AG10803 (cell line): Measurements from ENCODE around the gene DDX1.

Experiments used
- DNase-seq: peaks from one replicate; pipeline ENCODE4 v3.0.0; 2010; ENCODE audit warnings: low read depth
- H3K4me3 ChIP-seq: 2 replicates; pipeline ENCODE4 v1.5.1; 2011; ENCODE audit warnings: mild to moderate bottlenecking, low read length, control low read depth
- TF ChIP-seq, protein P1 (sequence below): conservative IDR thresholded peaks from 2 replicates; pipeline ENCODE4 v1.5.1; 2011; ENCODE audit warnings: mild to moderate bottlenecking, low read length, control low read depth, inconsistent platforms

Gene DDX1

DNA sequence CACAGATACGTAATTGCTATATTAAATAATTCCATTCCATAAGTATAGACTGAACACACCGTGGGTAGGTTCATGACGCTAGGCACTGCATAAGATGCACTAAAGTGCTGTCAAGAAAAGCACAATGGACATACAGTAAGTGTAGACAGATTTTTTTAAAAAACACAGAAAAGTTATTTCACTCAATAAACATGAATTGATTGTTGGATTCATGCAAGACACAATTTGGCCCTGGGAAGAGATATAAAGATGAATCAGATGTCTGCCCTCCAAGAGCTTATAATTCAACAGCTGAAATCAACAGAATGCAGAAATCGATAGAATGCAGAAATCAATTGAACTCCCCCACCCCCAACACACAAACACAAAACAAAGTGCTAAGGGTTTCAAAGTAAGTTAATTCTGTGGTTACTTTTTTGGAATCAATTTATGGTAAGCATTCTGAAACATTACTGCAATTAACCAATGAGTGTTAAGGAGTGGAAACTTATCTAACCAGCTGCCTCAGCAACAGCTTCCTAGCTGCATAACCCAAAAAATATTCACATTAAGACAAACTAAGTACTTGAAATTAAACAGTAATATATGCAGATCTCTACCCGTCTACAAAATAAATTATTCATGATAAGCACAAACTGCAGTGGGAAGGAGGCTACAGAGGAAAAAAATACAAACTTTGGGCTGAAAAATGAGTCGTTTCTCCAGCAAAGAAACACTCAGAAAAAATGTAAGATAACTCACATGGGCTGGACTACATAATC, 32.1 kb upstream of the DDX1 start:
- peak overlapping the region; percentile 91 for H3K4me3 ChIP-seq
- TF ChIP-seq, protein P1, sequence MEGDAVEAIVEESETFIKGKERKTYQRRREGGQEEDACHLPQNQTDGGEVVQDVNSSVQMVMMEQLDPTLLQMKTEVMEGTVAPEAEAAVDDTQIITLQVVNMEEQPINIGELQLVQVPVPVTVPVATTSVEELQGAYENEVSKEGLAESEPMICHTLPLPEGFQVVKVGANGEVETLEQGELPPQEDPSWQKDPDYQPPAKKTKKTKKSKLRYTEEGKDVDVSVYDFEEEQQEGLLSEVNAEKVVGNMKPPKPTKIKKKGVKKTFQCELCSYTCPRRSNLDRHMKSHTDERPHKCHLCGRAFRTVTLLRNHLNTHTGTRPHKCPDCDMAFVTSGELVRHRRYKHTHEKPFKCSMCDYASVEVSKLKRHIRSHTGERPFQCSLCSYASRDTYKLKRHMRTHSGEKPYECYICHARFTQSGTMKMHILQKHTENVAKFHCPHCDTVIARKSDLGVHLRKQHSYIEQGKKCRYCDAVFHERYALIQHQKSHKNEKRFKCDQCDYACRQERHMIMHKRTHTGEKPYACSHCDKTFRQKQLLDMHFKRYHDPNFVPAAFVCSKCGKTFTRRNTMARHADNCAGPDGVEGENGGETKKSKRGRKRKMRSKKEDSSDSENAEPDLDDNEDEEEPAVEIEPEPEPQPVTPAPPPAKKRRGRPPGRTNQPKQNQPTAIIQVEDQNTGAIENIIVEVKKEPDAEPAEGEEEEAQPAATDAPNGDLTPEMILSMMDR, result no peak
- DNase-seq, result no peak

DNA sequence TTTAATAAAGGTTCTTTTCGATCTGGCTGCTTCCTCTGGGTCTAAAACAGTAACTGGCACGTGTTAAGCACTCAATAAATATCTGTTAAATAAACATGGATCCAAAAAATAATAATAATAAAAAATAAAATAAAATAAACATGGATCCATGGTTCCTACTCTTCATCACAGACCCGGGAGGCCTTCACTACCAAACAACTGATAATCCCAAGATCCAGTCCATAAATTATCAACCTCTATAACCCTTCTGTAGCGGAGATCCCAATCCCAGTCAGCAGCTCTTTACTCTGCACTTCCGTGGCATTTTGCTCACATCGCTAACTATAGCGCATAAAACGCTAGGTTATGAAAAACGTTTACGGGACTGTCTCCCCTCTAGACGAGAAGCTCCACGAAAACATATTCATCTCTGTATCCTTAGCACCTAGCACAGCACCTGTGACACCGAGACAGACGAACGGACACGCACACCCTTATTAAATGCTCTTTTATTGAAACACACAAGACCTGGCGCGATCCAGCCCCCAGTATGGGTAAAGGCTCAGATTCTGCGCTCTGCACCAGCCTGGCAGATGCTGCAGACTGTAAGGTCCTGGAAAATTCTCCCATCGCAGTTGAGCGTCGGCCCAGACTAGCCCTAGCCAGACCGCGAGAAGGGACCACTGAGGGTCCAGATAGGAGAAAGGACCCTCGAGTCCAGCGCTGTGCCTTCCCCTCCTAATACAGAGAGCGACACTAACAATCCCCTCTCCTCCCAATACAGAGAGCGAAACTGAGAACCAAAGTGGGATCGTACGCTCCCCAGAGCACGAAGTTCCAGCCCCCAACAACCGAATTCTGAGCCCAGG, 31.3 kb upstream of the DDX1 start:
- peak overlapping the region; percentile 91 for H3K4me3 ChIP-seq
- TF ChIP-seq, protein P1, result no peak
- peak; percentile 15 for DNase-seq

DNA sequence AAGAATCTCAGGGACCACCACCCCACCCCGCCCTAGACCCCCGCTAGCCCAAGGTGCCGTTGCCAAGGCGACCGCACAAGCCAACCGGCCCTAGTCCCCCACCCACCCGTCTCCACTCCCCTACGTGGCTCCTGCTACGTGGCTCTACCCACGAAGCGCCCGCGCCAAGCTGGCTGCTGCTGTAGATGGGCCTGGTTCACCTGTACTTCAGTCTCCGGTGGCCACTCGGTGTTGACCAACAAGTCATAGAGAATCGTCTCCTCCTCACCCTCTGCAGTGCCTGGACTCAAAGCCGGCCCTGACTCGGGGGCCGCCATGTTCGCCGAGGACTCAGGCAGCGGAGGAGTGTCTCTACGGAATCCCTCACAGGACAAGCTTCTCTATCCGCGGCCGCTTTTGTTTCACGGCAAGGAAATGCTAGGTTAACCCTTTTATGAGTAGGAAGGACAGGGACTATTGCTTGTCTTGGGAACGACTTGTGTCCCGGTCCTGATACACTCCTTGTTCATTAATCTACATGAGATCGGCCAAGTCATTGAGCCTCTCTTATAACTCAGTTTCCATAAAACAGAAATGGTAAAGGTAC, 30.6 kb upstream of the DDX1 start, which contains the start of gene NBAS:
TSS of gene NBAS (minus strand) at position 347 of the 586 bp plus-strand sequence. CDS start at position 317, 30 bp downstream.
- peak within 1 kb of the TSS; percentile 91 for H3K4me3 ChIP-seq
- DNase-seq, result peak; percentile 83
- TF ChIP-seq, protein P1, result no peak

DNA sequence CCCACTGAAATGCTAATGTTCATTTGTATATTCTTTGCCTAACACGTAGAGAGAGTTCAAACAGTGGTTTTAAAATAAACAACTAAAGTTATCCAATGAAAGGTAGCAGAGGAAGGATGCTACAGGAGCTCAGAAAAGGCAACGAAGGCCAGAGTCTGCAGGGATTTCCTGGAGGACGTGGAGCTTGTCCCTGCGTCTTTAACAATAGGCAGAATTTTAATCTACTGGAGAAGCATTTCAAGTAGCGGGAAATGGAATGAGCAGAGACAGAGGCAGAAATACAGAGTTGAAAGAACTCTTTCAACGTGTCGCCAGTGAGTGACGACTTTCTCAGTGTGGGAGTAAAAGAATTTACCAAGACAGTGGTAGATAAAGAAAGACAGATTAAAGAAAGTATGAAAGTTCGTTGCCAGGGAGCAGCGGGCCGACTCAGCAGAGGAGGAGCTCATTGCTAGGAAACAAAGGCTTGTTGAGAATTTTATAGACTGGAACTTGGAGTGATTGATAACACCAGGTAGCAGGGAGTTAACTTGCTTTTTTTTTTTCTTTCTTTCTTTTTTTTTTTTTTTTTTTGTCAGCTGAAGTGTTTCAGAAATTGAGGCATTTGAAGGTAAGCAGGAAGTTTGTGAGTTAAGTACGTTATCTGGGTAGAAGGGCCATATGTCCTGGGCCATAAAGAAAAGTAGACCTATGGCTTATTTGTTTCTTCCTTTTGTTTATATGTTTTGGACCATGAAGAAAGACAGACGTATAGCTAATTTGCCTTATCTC, 29.9 kb upstream of the DDX1 start:
- DNase-seq, result peak; percentile 34
- TF ChIP-seq, protein P1, result no peak
- H3K4me3 ChIP-seq, result peak overlapping the region; percentile 91

DNA sequence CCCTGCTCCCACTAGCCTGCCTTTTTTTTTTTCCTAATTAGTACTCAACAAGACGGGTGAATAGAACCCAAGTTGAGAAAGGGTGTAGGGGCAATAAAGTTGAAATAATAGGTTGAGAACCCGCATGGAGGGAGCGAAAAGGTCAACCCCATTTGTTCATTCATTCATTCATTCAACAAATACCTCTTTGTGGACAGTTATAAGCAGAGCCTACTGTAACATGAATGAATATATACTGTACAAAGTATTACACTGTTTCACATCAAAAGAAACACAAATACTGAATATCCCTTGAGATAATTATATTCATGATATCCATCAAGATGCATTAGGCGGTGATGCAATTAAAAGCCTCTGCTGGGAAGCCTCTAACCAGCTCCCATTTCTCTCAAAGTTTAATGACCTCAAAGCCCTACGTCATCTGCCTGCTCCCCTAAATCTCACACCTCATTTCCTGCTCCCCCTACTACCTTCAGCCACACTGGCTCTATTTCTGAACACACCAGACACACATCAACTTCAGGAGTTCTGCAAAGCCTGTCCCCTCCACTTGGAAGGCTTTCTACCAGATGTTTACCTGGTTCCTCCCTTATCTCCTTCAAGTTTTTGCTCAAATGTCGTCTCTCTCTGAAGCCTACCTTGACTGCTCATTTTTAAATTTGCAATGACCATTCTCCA, 29.2 kb upstream of the DDX1 start:
- no peak for DNase-seq
- no peak overlapping the region for H3K4me3 ChIP-seq
- TF ChIP-seq, protein P1, result no peak

DNA sequence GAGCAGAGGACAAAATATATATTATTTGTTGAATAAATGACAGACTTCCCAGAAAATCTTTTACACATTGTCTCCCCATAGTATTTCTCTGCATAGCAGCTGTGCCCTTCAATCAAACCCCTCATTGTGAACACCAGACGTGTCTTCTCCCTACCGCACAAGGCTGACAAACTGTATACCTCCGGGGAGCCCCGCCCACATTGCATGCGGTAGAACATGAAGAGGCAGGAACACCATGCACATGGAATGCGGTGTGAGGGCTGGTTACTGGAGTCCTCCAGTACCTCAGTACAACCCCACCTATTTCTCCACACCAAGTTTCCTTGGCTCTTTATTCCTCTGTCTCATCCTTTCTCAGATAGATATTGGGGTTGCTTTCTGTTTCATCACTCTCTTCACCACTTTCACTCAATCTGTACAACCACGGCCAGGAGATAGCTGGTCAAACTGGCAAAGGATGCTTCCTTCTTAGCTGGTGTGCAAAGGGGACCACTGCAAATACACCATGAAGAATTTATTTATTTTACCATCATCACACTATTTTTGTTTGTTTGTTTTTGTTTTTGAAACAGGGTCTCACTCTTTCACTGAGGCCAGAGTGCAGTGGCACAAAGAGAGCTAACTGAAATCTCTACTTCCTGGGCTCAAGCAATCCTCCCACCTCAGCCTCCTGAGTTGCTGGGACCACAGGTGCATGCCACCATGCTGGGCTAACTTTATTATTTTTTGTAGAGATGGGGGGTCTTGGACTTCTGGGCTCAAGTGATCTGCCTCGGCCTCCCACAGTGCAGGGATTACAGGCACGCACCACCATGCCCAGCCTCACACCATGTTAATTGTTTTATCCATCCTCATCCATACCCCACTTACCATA, 28.2 kb upstream of the DDX1 start:
- no peak overlapping the region for H3K4me3 ChIP-seq
- no peak for DNase-seq
- TF ChIP-seq, protein P1, result no peak
